ENCODE data around the gene SCN2B.

DNA sequence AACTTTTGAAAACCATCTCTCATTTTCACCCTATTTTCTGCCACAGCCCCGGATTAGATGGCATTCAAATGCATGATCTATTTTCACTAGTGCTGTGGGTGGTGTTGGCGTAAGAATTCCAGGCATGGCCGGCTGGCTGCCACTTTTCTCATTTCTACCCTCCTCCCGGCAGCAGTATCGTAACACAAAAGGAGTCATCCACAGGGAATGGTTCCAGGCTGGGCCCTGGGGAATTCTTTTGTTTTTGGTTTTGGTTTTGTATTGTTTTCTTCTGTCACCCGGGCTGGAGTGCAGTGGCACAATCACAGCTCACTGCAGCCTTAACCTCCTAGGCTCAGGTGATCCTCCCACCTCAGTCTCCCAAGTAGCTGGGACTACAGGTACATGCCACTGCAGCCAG is 34.6 kb upstream of the SCN2B start:
- TF ChIP-seq, protein P1, sequence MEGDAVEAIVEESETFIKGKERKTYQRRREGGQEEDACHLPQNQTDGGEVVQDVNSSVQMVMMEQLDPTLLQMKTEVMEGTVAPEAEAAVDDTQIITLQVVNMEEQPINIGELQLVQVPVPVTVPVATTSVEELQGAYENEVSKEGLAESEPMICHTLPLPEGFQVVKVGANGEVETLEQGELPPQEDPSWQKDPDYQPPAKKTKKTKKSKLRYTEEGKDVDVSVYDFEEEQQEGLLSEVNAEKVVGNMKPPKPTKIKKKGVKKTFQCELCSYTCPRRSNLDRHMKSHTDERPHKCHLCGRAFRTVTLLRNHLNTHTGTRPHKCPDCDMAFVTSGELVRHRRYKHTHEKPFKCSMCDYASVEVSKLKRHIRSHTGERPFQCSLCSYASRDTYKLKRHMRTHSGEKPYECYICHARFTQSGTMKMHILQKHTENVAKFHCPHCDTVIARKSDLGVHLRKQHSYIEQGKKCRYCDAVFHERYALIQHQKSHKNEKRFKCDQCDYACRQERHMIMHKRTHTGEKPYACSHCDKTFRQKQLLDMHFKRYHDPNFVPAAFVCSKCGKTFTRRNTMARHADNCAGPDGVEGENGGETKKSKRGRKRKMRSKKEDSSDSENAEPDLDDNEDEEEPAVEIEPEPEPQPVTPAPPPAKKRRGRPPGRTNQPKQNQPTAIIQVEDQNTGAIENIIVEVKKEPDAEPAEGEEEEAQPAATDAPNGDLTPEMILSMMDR (IDR thresholded peaks at IDR 0.05; ENCODE audit: low read length): no peak
- TF ChIP-seq EZH2 (optimal IDR thresholded peaks at IDR 0.05; ENCODE audit: low read depth, low read length) (no peak), EZH2phosphoT487 (IDR thresholded peaks at IDR 0.05; ENCODE audit: low read length) (no peak)
